Testis (tissue), 2 donors: ENCODE measurements around the gene KCP.

Experiments used
- POLR2A ChIP-seq: fragments of 450-650 bp; IDR thresholded peaks from one replicate; pipeline ENCODE4 v1.6.1; 2017; ENCODE audit warnings: antibody characterized with exemption, mild to moderate bottlenecking, moderate library complexity
- TF ChIP-seq, protein P1 (sequence below), 3 experiments: fragments of 450-650 bp in 2 of 3; fragments of 200-600 bp in 1 of 3; sonication (generic) in 1 of 3; IDR thresholded peaks; one replicate each; pipeline ENCODE4 v1.5.1; 2016 to 2019; ENCODE audit warnings: antibody characterized with exemption in 3 of 3, mild to moderate bottlenecking in 2 of 3, moderate library complexity in 1 of 3

GRCh38 chr7:128893251-128894100 lies 17.0 kb downstream of the KCP start:
- no peak for TF ChIP-seq POLR2A
- TF ChIP-seq, protein P1, sequence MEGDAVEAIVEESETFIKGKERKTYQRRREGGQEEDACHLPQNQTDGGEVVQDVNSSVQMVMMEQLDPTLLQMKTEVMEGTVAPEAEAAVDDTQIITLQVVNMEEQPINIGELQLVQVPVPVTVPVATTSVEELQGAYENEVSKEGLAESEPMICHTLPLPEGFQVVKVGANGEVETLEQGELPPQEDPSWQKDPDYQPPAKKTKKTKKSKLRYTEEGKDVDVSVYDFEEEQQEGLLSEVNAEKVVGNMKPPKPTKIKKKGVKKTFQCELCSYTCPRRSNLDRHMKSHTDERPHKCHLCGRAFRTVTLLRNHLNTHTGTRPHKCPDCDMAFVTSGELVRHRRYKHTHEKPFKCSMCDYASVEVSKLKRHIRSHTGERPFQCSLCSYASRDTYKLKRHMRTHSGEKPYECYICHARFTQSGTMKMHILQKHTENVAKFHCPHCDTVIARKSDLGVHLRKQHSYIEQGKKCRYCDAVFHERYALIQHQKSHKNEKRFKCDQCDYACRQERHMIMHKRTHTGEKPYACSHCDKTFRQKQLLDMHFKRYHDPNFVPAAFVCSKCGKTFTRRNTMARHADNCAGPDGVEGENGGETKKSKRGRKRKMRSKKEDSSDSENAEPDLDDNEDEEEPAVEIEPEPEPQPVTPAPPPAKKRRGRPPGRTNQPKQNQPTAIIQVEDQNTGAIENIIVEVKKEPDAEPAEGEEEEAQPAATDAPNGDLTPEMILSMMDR (IDR thresholded peaks at IDR 0.05) = no peak
